GM19043 (cell line): Measurements from ENCODE around the gene EFCAB6.

Experiments used
- ATAC-seq: cut with Tn5 transposase; IDR thresholded peaks from one replicate; pipeline ENCODE4 v1.9.1; 2021; ENCODE audit warnings: low read depth; ENCODE audit not compliant: unreplicated experiment

The EFCAB6 gene

GRCh38 chr22:43818981-43819380 lies 6.9 kb upstream of the EFCAB6 start:
- no peak for ATAC-seq

DNA sequence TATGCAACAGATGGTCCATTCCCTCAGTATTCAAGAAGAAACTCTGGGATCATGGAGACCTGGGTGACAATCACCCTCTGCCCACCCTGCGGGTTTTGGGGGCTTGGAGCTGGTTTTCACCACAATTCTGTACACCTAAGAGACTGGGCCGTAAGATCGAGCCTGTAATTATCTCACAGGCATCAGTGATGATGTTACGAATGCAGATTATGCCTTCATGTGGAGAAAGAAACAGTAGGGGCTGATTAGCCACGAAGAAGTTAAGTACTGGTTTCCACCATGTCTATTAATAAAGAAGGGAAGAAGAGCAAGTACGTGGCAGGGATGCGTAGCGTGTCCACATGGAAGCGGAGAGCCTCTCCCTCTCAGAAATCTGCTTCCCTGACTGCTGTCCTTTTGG lies 5.3 kb upstream of the EFCAB6 start:
- no peak for ATAC-seq

- ATAC-seq, result no peak
These were observed 2.2 kb upstream of the EFCAB6 start for GRCh38 chr22:43814264-43814663.

DNA sequence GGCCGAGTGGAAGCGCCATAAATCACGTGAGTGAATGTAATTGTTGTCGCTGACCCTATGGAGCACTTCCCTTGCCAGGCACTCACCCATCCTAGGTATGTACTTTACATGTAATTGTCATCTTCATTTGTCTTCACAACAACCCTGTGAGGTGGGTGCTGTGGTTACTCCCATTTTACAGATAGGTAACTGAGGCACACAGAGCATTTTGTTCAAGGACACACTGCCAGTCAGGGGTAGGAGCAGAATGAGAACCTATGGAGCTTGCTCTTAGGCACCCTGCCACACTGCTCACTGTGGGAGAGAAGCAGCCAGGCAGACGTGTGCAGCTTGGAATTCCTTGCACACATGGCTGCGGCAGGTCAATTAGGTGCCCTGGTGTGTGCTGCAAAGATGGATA lies 785 bp upstream of the EFCAB6 start:
- ATAC-seq, result no peak

DNA sequence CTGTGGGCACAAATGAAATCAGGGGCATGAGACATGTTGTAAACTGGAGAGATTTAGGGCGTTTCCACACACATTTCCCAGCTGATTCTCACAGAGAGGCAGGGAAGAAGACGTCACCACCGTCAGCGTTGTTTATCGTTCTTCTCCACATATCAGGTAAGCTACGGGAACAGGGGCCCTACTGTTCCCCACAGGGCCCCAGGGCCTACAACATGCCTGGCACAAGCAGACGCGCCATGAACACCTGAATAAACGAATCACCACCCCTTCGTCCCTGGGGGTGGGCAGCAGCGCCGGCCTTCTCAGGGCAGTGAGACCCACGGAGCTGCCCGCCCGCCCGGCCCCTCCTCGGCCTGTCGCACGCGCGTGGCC lies 342 bp downstream of the EFCAB6 start:
- no peak for ATAC-seq

DNA sequence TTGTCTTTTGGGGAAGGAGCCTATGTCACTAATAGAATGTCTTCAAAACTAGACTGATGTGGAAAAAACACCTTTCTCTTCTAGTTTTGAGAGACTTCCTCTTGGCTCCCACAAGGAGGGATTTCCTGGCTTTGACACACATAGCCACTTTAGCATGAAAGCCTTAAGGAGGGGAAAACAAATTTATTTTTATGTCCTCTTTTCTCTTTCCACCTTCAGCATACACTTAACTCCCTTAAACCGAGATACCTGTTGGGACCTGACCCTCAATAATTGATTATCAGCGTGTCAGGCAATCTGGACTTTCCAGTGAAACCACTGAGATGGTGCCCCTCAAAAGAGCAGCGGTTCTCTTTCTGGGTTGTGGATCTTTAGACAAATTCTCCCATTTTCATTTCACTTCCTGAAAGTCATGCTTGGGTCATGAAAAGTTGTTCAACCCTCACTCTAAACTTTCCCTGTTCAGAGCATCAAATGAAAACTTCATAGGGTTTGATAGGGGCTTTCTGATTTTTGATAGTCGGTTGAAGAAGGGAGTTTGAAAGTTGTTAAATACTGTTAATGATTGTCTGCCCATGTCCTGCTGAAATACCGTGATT lies 9.1 kb downstream of the EFCAB6 start:
- ATAC-seq, result no peak

DNA sequence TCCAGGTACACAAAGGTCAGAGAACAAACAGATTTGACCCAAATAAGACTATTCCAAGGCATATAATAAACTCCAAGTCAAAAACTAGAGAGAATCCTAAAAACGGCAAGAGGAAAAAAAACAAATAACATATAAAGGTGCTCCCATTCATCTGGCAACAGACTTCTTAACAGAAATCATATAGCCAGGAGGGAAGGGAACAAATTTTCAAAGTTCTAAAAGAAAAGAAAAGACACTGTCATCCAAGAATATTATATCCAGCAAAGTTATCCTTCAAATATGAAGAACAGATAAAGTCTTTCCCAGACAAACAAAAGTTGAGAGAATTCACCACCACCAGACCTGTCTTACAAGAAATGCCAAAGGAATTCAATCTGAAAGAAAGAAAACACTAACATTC lies 11.1 kb downstream of the EFCAB6 start:
- ATAC-seq, result no peak

DNA sequence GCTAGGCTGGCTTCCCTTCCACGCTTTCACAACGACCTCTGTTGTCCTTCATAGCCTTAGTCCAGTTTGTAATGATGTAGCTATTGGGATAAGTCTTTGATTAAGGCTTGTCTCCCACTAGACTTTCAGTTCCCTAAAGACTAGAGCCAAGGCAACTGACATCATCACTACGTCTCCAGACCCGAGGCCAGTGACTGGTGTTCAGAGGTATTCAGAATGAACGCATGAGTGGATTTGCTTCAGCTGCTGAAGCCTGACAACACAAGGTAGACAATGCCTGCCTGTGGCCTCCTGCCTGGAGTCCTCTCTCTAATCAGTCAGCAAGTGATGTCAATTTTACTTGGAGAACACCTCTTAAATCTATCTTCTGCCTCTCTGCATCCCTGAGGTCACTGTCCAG lies 13.6 kb downstream of the EFCAB6 start:
- no peak for ATAC-seq

DNA sequence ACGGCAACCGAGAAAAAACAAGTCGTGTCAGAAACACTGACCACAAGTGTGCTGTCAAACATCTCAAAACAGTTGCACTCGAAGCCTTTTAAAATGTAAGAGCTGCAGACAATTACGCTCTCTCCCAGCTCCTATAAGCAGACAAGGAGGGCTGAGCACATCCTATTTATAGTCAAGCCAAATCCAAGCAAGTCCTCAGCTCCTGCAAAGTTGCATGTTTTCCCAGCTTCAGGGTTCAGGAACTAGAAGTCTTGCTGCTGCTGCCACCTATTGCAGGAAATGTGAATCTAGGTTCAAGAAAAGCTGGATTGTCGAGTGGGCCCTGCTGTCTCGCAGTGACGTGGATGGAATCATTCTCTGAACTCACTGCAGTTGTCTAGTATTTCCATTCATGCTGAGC lies 15.5 kb downstream of the EFCAB6 start:
- no peak for ATAC-seq

- no peak for ATAC-seq
These were observed 16.8 kb downstream of the EFCAB6 start for GRCh38 chr22:43795320-43795719.

GRCh38 chr22:43792905-43793304 lies 19.2 kb downstream of the EFCAB6 start:
- ATAC-seq, result no peak

DNA sequence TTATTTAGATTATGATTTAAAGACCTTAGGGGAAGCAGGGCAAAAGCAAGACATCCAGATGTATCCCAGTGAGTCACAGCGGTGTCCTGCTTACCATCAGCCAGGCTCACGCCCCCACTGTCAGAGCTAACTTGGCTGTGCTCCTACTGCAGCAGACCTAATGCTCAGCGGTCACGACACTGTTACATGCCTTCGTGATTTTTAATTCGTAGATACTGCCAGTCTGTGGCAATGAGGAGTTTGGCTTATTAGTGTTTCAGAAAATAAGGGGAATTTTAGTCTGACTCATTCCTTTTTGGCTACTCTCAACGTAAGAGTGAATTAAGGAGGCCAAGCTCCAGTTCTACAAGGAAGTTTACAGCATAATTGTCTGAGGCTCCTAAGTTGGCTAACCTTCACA lies 22.7 kb downstream of the EFCAB6 start:
- ATAC-seq, result no peak

DNA sequence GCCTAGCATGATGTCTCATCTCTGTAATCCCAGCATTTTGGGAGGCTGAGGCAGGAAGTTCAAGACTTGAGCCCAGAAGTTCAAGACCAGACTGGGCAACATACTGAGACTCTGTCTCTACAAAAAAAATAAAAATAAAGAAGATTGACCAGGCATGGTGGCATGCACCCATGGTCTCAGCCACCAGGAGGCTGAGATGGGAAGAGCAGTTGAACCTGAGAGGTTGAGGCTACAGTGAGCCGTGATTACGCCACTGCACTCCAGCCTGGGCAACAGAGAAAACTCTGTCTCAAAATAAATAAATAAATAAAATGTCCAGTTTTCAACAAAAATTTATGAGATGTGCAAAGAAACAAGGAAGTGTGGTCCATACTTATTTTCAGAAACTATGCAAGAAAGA lies 28.3 kb downstream of the EFCAB6 start:
- ATAC-seq, result no peak

GRCh38 chr22:43782448-43782847 lies 29.7 kb downstream of the EFCAB6 start:
- ATAC-seq, result no peak

GRCh38 chr22:43777286-43777685 lies 34.8 kb downstream of the EFCAB6 start:
- no peak for ATAC-seq

GRCh38 chr22:43776081-43776670 lies 35.9 kb downstream of the EFCAB6 start:
- no peak for ATAC-seq

- ATAC-seq, result no peak
These were observed 37.7 kb downstream of the EFCAB6 start for GRCh38 chr22:43774318-43774915.

DNA sequence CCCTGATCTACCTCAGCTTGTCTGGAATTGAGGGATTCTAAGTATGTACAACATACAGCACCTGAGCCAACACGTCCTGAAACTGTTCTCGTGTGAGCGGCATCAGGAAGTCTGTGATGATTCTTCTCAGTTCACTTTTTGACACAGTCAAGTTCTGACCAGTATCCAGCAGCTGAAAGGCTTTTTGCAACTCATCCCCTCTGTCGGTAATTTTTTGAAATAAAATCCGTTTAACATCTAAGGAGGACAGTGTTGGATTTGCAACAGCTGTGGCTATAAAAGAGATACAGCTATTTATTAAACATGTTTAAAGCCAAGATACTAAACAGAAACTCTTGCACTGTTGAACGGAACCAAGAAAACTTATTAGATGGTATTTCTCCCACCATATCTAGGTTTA lies 39.3 kb downstream of the EFCAB6 start:
- ATAC-seq, result no peak

DNA sequence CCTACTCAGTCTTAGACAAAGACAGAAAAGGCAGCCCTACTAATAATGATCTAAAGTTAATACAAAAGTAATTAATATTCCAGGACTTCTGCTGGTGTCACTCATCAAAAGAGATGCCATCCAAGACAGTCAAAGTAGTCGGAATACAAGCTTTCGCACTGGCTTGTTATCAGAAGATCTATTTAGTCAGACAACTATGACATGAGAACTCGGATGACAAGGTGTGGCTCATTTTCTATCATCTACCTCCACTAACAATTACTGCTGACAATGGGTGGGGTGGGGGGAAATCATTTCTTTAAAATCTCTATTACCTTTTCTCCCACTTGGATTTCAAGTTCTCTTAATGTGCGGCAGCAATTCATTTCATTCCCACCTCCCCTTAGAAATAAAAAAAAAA lies 56.7 kb downstream of the EFCAB6 start:
- no peak for ATAC-seq

- ATAC-seq, result no peak
These were observed 57.1 kb downstream of the EFCAB6 start for GRCh38 chr22:43755011-43755410.

DNA sequence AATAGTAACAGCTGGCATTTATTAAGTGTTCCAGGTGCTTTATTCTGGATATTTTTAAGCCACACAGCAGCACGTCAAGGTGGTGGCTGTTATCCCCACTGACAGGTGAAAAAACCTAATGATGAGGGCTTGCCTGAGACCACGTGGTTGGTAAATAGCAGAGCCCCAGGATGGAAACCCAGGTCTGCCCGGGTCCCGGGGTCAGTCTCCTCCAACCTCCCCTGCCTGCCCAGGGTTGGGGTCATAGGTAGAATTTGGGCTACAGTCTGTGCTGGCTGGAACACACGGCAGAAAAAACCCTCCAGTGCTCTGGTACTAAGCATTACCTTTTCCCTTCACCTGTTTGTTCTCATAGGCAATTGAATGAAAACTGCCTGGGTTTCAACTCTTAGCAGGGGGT lies 57.9 kb downstream of the EFCAB6 start:
- no peak for ATAC-seq

GRCh38 chr22:43753688-43754087 lies 58.4 kb downstream of the EFCAB6 start:
- ATAC-seq, result no peak

- ATAC-seq, result no peak
These were observed 61.4 kb downstream of the EFCAB6 start for GRCh38 chr22:43750751-43751150.
